MCF 10A (cell line): ENCODE results near the gene KLHL12. TPM values are rescaled to one million over a fixed set of nuclear protein-coding genes. Genes with fewer than 3 reads are reported as not detected.
"Not testable (repeated sequence)": the region's sequence is repeated elsewhere in the genome, so short reads cannot be mapped to it uniquely, and the experiment has no call there.

Experiments used
- BruUV-seq: library from RNA; stranded (reverse); fragments of 400-500 nt; replicated peaks from 2 replicates; lab custom pipeline; 2021; lab: Mats Ljungman, UMichigan
- CTCF ChIA-PET: fragments of 300-600 bp; sonication (Branson Sonifier 250); formaldehyde crosslinking; extraction: SDS; loops from one replicate; lab custom pipeline; 2021; ENCODE audit warnings: antibody characterized with exemption, inconsistent platforms; lab: Yijun Ruan, JAX
- POLR2A ChIA-PET: fragments of 300-600, 350-650 bp; sonication (Branson Sonifier 250); formaldehyde crosslinking; extraction: SDS; loops from one replicate; lab custom pipeline; 2020; ENCODE audit warnings: antibody characterized with exemption, inconsistent platforms; lab: Yijun Ruan, JAX
- DNase-seq: peaks from one replicate; pipeline ENCODE4 v3.0.0-alpha.2; 2018; ENCODE audit not compliant: unreplicated experiment
- H3K27ac Mint-ChIP-seq: one replicate; pipeline ENCODE4 v1.8.0; 2022; ENCODE audit warnings: mild to moderate bottlenecking, low read depth, mixed read lengths; ENCODE audit not compliant: unreplicated experiment
- H3K27me3 Mint-ChIP-seq: one replicate; pipeline ENCODE4 v1.8.0; 2022; ENCODE audit warnings: mixed read lengths; ENCODE audit not compliant: insufficient read depth, unreplicated experiment
- H3K36me3 Mint-ChIP-seq: one replicate; pipeline ENCODE4 v1.8.0; 2022; ENCODE audit warnings: mild to moderate bottlenecking, moderate library complexity, mixed read lengths; ENCODE audit not compliant: insufficient read depth, unreplicated experiment
- H3K4me1 Mint-ChIP-seq: one replicate; pipeline ENCODE4 v1.8.0; 2022; ENCODE audit warnings: mixed read lengths; ENCODE audit not compliant: insufficient read depth, unreplicated experiment
- H3K4me3 Mint-ChIP-seq: one replicate; pipeline ENCODE4 v1.8.0; 2022; ENCODE audit warnings: mild to moderate bottlenecking, moderate library complexity, mixed read lengths; ENCODE audit not compliant: unreplicated experiment
- H3K9me3 Mint-ChIP-seq: one replicate; pipeline ENCODE4 v1.8.0; 2022; ENCODE audit warnings: mixed read lengths; ENCODE audit not compliant: unreplicated experiment
- CTCF ChIP-seq: fragments of 200-600 bp; IDR thresholded peaks from one replicate; pipeline ENCODE4 v1.8.0; 2022; ENCODE audit warnings: antibody characterized with exemption, mild to moderate bottlenecking; ENCODE audit not compliant: unreplicated experiment
- intact Hi-C: fragments of 100-400 bp; cut with micrococcal nuclease; formaldehyde crosslinking; loops from 2 replicates; pipeline ENCODE4 v1.14.1; 2022
- total RNA-seq: library from RNA; stranded (reverse); gene quantifications from 2 replicates; pipeline ENCODE4 v1.2.3, GENCODE V29; 2022

Gene KLHL12
- total RNA-seq, 1 experiment from 2014 or later: 51.0 TPM

GRCh38 chr1:202940561-202940960 is 13.5 kb upstream of the KLHL12 start:
- no TSS peak for BruUV-seq
- H3K9me3 Mint-ChIP-seq: no peaks in the 10 kb centered on the region
- intact Hi-C loops: no loop called here
- no peak for TF ChIP-seq CTCF
- H3K4me1 Mint-ChIP-seq: no peaks in the 10 kb centered on the region
- DNase-seq: no peak
- H3K4me3 Mint-ChIP-seq: no peak overlapping the region
- no peaks in the 10 kb centered on the region for H3K27me3 Mint-ChIP-seq
- ChIA-PET CTCF (interaction anchor here (1.3 to 7.0 kb wide), 3 partner anchors 13 to 60 kb away, joined by 4 to 57 read pairs (median 8); no protein-coding TSS in a partner anchor), POLR2A (interaction anchor here (0.6 to 9.6 kb wide), 8 partner anchors 13 to 1652 kb away, joined by 3 to 108 read pairs (median 5); no protein-coding TSS in a partner anchor)
- H3K27ac Mint-ChIP-seq: no peak overlapping the region
- H3K36me3 Mint-ChIP-seq: peaks cover 64% of the 10 kb centered on the region

GRCh38 chr1:202938287-202938925 is 11.4 kb upstream of the KLHL12 start:
- Mint-ChIP-seq H3K36me3 (peaks cover 42% of the 10 kb centered on the region), H3K27me3 (peaks cover 16% of the 10 kb centered on the region), H3K9me3 (no peaks in the 10 kb centered on the region), H3K27ac (no peak overlapping the region), H3K4me3 (no peak overlapping the region), H3K4me1 (no peaks in the 10 kb centered on the region)
- no TSS peak for BruUV-seq
- CTCF ChIA-PET: interaction anchor here (0.6 to 1.2 kb wide), 2 partner anchors 11 to 32 kb away, joined by 5 to 6 read pairs; partner anchors contain the start of gene KLHL12
- no peak for TF ChIP-seq CTCF
- intact Hi-C loops: no loop called here
- no peak for DNase-seq
- POLR2A ChIA-PET: interaction anchor here (2.3 to 9.6 kb wide), 2 partner anchors 10 to 15 kb away, joined by 18 to 108 read pairs; partner anchors contain the start of gene KLHL12

- H3K4me1 Mint-ChIP-seq, H3K4me3 Mint-ChIP-seq, BruUV-seq, H3K27ac Mint-ChIP-seq, H3K9me3 Mint-ChIP-seq, intact Hi-C loops, DNase-seq: not testable (repeated sequence)
- ChIA-PET CTCF (interaction anchor here (0.7 kb wide), 1 partner anchor 73 kb away, joined by 3 read pairs; no protein-coding TSS in a partner anchor), POLR2A (interaction anchor here (1.5 kb wide), 1 partner anchor 9 kb away, joined by 7 read pairs; the partner anchor contains the start of gene KLHL12)
- Mint-ChIP-seq H3K36me3 (peaks cover 22% of the 10 kb centered on the region), H3K27me3 (peaks cover 18% of the 10 kb centered on the region)
Observed at GRCh38 chr1:202936409-202936808, 9.4 kb upstream of the KLHL12 start.

GRCh38 chr1:202935844-202936243 is 8.8 kb upstream of the KLHL12 start:
- Mint-ChIP-seq H3K4me1 (no peaks in the 10 kb centered on the region), H3K4me3 (no peak overlapping the region), H3K36me3 (peaks cover 16% of the 10 kb centered on the region), H3K27ac (no peak overlapping the region), H3K9me3 (peaks cover 9% of the 10 kb centered on the region), H3K27me3 (peaks cover 18% of the 10 kb centered on the region)
- TF ChIP-seq CTCF: no peak
- ChIA-PET POLR2A (interaction anchor here (1.0 to 1.5 kb wide), 2 partner anchors 9 kb away, joined by 3 to 7 read pairs; partner anchors contain the start of gene KLHL12), CTCF (interaction anchor here (0.7 kb wide), 1 partner anchor 74 kb away, joined by 3 read pairs; no protein-coding TSS in a partner anchor)
- BruUV-seq: no TSS peak
- intact Hi-C loops: no loop called here
- DNase-seq: no peak
